Neural cell (in vitro differentiated cells): Measurements from ENCODE around the gene SERGEF. TPM values are rescaled to one million over a fixed set of nuclear protein-coding genes. Genes with fewer than 3 reads are reported as not detected.

Source experiments
- H2AFZ ChIP-seq: fragments of 200-600, 300-800 bp; sonication (generic), shearing (Covaris generic); 2 replicates; pipeline ENCODE4 v1.6.0; 2014; ENCODE audit warnings: low read depth, mild to moderate bottlenecking, antibody characterized with exemption, low read length, moderate library complexity
- H3F3A ChIP-seq: fragments of 200-600 bp; shearing (Covaris generic); 2 replicates; pipeline ENCODE4 v1.6.1; 2016; ENCODE audit warnings: mild to moderate bottlenecking, moderate library complexity, mixed read lengths, antibody characterized with exemption, low read length; ENCODE audit not compliant: insufficient read depth, poor library complexity, severe bottlenecking
- H3K27ac ChIP-seq: fragments of 200-600, 300-800 bp; sonication (generic), shearing (Covaris generic); 2 replicates; pipeline ENCODE4 v1.5.1; 2014; ENCODE audit warnings: mild to moderate bottlenecking, low read length, moderate library complexity
- H3K27me3 ChIP-seq: fragments of 300-800, 200-600 bp; sonication (generic), shearing (Covaris generic); 2 replicates; pipeline ENCODE4 v1.6.0; 2014; ENCODE audit warnings: mild to moderate bottlenecking, low read depth, low read length, moderate library complexity; ENCODE audit not compliant: insufficient read depth
- H3K36me3 ChIP-seq: fragments of 300-800, 200-600 bp; sonication (generic), shearing (Covaris generic); 2 replicates; pipeline ENCODE4 v1.5.1; 2014; ENCODE audit warnings: mild to moderate bottlenecking, antibody characterized with exemption, low read length, moderate library complexity; ENCODE audit not compliant: insufficient read depth
- H3K4me2 ChIP-seq: fragments of 300-800, 200-600 bp; sonication (generic), shearing (Covaris generic); 2 replicates; pipeline ENCODE4 v1.6.0; 2014; ENCODE audit warnings: mild to moderate bottlenecking, low read length
- H3K4me3 ChIP-seq: fragments of 300-800, 200-600 bp; sonication (generic), shearing (Covaris generic); 2 replicates; pipeline ENCODE4 v1.5.1; 2014; ENCODE audit warnings: mild to moderate bottlenecking, low read length, moderate library complexity
- H3K79me2 ChIP-seq: fragments of 200-600 bp; shearing (Covaris generic); replicated peaks from 2 replicates; pipeline ENCODE4 v1.6.0; 2014; ENCODE audit warnings: mild to moderate bottlenecking, low read length, moderate library complexity; ENCODE audit not compliant: insufficient read depth
- H3K9ac ChIP-seq: fragments of 300-800, 200-600 bp; sonication (generic), shearing (Covaris generic); 2 replicates; pipeline ENCODE4 v1.6.1; 2016; ENCODE audit warnings: mild to moderate bottlenecking, low read length, mixed read lengths
- H3K9me2 ChIP-seq: fragments of 200-600 bp; shearing (Covaris generic); 2 replicates; pipeline ENCODE4 v1.6.1; 2016; ENCODE audit warnings: mild to moderate bottlenecking, low read length, mixed read lengths; ENCODE audit not compliant: insufficient read depth
- H3K9me3 ChIP-seq: fragments of 200-600, 300-800 bp; sonication (generic), shearing (Covaris generic); 2 replicates; pipeline ENCODE4 v1.6.1; 2016; ENCODE audit warnings: mild to moderate bottlenecking, mixed run types, low read length, moderate library complexity, mixed read lengths
- H4K20me1 ChIP-seq: fragments of 200-600 bp; shearing (Covaris generic); 2 replicates; pipeline ENCODE4 v1.6.1; 2016; ENCODE audit warnings: mild to moderate bottlenecking, mixed run types; ENCODE audit not compliant: insufficient read depth
- CTCF ChIP-seq: fragments of 450-650 bp; IDR thresholded peaks from 2 replicates; pipeline ENCODE4 v1.5.1; 2014; ENCODE audit warnings: antibody characterized with exemption, mild to moderate bottlenecking, moderate library complexity; ENCODE audit not compliant: poor library complexity, severe bottlenecking
- EP300 ChIP-seq: fragments of 450-650 bp; conservative IDR thresholded peaks from 2 replicates; pipeline ENCODE4 v1.6.1; 2014; ENCODE audit warnings: antibody characterized with exemption, mild to moderate bottlenecking, moderate library complexity; ENCODE audit not compliant: poor library complexity, severe bottlenecking
- EZH2 ChIP-seq: fragments of 200-600, 300-800 bp; shearing (Covaris generic), sonication (generic); IDR thresholded peaks from 2 replicates; pipeline ENCODE4 v1.6.1; 2014; ENCODE audit warnings: antibody characterized with exemption, low read length, borderline replicate concordance, mild to moderate bottlenecking; ENCODE audit not compliant: insufficient read depth, poor library complexity, severe bottlenecking
- MXI1 ChIP-seq: fragments of 450-650 bp; conservative IDR thresholded peaks from 2 replicates; pipeline ENCODE4 v1.6.1; 2014; ENCODE audit warnings: antibody characterized with exemption, mild to moderate bottlenecking; ENCODE audit not compliant: poor library complexity, severe bottlenecking
- POLR2AphosphoS5 ChIP-seq: IDR thresholded peaks from 2 replicates; pipeline ENCODE4 v1.6.1; 2012
- RAD21 ChIP-seq: fragments of 450-650 bp; conservative IDR thresholded peaks from 2 replicates; pipeline ENCODE4 v1.6.1; 2014; ENCODE audit warnings: antibody characterized with exemption, mild to moderate bottlenecking, moderate library complexity
- REST ChIP-seq: IDR thresholded peaks from 2 replicates; pipeline ENCODE4 v1.6.1; 2012; ENCODE audit warnings: borderline replicate concordance
- SMC3 ChIP-seq: fragments of 450-650 bp; conservative IDR thresholded peaks from 2 replicates; pipeline ENCODE4 v1.6.1; 2014; ENCODE audit warnings: antibody characterized with exemption, mild to moderate bottlenecking, moderate library complexity; ENCODE audit not compliant: poor library complexity
- TAF1 ChIP-seq: IDR thresholded peaks from 2 replicates; pipeline ENCODE4 v1.6.1; 2012; ENCODE audit warnings: low read depth
- polyA plus RNA-seq: library from polyadenylated mRNA; depleted of rRNA; stranded (reverse); fragments of >200 nt; gene quantifications from 2 replicates; pipeline ENCODE4 v1.2.3, GENCODE V29; 2014

The SERGEF gene
- polyA plus RNA-seq, 1 donor from 2014 or later, result 49.6 TPM

GRCh38 chr11:17801166-17801565 is 211.7 kb downstream of the SERGEF start:
- no peak overlapping the region for H2AFZ ChIP-seq
- no peaks in the 10 kb centered on the region for H3K9me3 ChIP-seq
- no peaks in the 10 kb centered on the region for H4K20me1 ChIP-seq
- H3K9ac ChIP-seq, result no peak overlapping the region
- H3K4me2 ChIP-seq, result no peak overlapping the region
- H3K27me3 ChIP-seq, result no peaks in the 10 kb centered on the region
- H3K9me2 ChIP-seq, result no peaks in the 10 kb centered on the region
- no peaks in the 10 kb centered on the region for H3K79me2 ChIP-seq
- TF ChIP-seq TAF1 (no peak), SMC3 (no peak), EZH2 (no peak), EP300 (no peak), POLR2AphosphoS5 (no peak)
- no peak overlapping the region for H3K4me3 ChIP-seq
- H3K27ac ChIP-seq, result no peak overlapping the region
- no peaks in the 10 kb centered on the region for H3K36me3 ChIP-seq
- H3F3A ChIP-seq, result no peaks in the 10 kb centered on the region

GRCh38 chr11:17799147-17799546 is 213.7 kb downstream of the SERGEF start:
- Histone ChIP-seq H4K20me1 (no peaks in the 10 kb centered on the region), H3F3A (no peaks in the 10 kb centered on the region), H3K9me2 (no peaks in the 10 kb centered on the region), H3K27ac (no peak overlapping the region), H3K79me2 (no peaks in the 10 kb centered on the region), H3K4me2 (no peak overlapping the region), H3K4me3 (no peak overlapping the region), H2AFZ (no peak overlapping the region), H3K27me3 (no peaks in the 10 kb centered on the region), H3K9me3 (no peaks in the 10 kb centered on the region), H3K9ac (no peak overlapping the region), H3K36me3 (no peaks in the 10 kb centered on the region)
- no peak for TF ChIP-seq EP300

- Histone ChIP-seq H3K36me3 (no peaks in the 10 kb centered on the region), H3K9ac (no peak overlapping the region), H3K9me3 (no peaks in the 10 kb centered on the region), H3K27ac (no peak overlapping the region), H3F3A (no peaks in the 10 kb centered on the region), H4K20me1 (no peaks in the 10 kb centered on the region), H3K4me3 (no peak overlapping the region), H3K9me2 (no peaks in the 10 kb centered on the region), H2AFZ (no peak overlapping the region), H3K4me2 (no peak overlapping the region), H3K79me2 (no peaks in the 10 kb centered on the region), H3K27me3 (no peaks in the 10 kb centered on the region)
- TF ChIP-seq SMC3, result no peak
- TF ChIP-seq TAF1, result no peak
- no peak for TF ChIP-seq EP300
- no peak for TF ChIP-seq REST
- no peak for TF ChIP-seq POLR2AphosphoS5
- TF ChIP-seq RAD21, result no peak
- no peak for TF ChIP-seq MXI1
- no peak for TF ChIP-seq EZH2
- no peak for TF ChIP-seq CTCF
These were observed 214.1 kb downstream of the SERGEF start for GRCh38 chr11:17798716-17799115.
